Stimulated activated CD4-positive, alpha-beta T cell treated with anti-CD3 and anti-CD28 coated beads, Interleukin-12 subunit alpha, Interleukin-12 subunit beta, amount 100 ng/mL, for 24 hours (primary cell): ENCODE data around the gene MFN2.
"Not testable (repeated sequence)": the region's sequence is repeated elsewhere in the genome, so short reads cannot be mapped to it uniquely, and the experiment has no call there.

Experiments used
- DNase-seq, 2 experiments: peaks; one replicate each; pipeline ENCODE4 v3.0.0-alpha.2; 2020; ENCODE audit warnings: low read depth in 2 of 2

The MFN2 gene

DNA sequence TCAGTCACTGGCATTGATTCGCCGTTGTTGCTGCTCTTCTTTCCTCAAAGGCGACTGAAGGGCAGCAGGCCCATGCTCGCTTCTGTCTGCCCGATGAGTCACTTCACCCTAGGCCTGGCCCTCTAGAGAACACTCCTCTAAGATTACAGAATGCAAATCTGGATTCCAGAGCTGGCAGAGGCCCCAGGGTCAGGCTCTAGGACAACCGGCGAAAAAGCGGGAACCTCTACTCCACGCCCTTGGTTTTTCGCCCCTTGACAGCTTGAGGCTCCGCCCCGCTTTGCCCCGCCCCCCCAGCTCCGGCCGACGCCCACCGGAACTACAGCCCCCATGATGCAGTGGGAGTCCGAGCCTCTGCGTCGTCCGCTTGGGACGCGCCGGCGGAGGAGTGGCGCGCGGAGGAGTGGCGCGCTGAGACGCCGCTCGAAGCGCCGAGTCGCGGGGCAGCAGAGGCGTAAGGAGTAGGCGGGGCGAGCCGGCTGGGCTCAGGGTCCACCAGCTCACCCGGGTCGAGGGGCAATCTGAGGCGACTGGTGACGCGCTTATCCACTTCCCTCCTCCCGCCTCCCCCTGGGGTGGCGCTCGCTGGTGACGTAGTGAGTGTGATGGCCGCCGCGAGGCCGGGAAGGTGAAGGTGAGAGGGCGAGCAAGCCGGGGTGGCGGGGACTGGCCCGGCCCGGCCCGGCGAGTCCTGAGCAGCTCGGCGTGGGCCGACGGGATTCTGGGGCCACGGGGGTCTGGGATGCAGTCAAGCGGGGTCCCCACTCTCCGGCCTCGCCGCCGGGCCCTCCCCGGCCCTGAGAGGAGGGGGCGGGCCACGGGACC, at the start of gene MFN2:
Gene MFN2 (plus strand): TSS at position 594 of the 825 bp plus-strand sequence. CDS start 8,725 bp downstream, outside the sequence.
- DNase-seq: peak; percentile 87 to 91

DNA sequence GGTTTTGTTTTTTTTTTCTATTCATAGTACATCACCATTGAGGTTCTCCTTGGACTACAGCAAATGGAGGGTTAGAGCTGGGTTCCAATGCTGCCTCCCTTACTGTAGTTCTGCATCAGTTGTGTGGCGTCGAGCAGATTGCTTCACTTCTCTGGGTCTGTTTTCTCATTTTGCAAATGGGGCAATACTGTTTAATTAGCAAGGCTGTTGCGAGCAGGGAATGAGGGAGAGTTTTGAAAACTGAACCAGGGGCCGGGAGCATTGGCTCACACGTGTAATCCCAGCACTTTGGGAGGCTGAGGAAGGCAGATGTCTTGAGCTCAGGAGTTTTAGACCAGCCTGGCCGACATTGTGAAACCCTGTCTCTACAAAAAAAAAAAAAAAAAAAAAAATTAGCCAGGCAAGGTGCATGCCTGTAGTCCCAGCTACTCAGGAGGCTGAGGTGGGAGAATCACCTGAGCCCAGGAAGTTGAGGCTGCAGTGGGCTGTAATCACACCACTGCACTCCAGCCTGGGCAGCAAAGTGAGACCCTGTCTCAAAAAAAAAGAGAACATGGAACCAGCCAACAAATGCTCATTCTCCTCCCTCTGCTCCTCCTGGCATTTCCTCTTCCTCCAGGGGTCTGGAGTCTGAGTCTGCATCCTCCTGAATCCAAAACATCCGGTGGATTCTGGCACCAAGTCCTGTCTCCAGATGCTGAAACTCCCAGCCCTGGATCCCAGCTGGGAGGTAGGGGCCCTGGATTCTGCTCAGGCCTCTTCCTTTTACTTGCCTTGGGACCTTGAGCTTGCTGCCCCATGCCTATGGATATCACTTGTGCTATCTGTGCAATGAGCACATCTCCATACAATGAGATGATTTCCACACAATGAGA, 49.4 kb upstream of the MFN2 start:
- no peak for DNase-seq

GRCh38 chr1:11931845-11932244, 48.4 kb upstream of the MFN2 start:
- DNase-seq: no peak

- DNase-seq: peak; percentile 77 to 87
These were observed 45.8 kb upstream of the MFN2 start, which contains the start of gene PLOD1 for GRCh38 chr1:11934302-11935056. Gene PLOD1 (plus strand): TSS chr1:11934717. CDS start chr1:11934780, 63 bp downstream.

DNA sequence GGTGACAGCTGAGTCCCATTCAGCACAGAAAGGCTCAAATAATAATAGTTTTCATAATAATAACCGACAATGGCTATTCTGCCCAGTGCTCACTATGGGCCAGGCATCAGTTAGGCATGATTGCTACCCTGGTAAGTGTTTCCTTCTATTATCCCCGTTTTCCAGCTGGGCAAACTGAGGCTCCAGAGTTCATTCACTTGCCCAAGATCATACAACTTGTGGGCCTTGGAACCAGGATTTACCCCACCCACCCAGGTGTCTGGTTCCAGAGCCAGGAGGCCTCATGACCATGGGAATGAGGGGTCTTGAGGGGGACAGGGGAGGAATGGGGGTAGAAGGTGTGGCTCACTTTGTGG, 45.2 kb upstream of the MFN2 start:
- no peak for DNase-seq

GRCh38 chr1:11935733-11936132, 44.5 kb upstream of the MFN2 start:
- not testable (repeated sequence) for DNase-seq

DNA sequence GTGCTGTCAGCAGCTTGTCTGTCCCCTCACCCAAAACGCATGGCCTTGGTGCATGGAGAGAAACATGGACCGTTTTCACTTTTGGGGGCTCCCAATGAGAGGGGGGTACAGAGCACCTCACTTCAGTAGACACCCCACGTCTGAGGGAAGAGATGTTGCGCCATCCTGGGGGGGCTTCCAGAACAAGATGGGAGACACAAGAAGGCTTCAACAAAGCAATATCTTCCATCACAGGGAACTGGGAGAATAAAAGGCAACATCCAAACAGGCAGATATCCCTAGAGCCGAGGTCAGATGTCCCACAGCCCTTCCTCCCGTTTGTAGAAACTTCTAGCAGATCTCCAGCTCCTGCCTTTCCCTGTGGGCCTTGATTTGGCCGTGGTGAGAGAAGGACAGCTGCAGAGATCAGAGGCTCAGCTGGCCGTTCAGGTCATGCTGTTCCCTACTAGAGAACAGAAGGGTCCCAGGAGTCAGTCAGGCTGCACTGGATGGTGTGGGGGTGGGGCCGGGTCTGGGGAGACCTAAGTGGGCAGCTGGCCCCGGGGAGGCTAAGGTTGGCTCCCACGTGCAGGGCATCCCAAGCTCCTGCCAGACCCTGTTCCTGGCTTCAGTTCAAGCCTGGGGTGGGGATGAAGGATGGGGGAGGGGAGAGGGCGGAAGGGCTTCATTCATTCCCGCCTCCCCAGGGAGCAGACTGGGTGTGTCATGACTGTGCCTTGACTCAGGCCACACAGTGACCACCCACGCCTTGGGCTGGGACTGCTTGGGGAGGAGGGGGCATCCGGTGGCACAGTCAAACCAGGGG, 41.3 kb upstream of the MFN2 start:
- DNase-seq: no peak

DNA sequence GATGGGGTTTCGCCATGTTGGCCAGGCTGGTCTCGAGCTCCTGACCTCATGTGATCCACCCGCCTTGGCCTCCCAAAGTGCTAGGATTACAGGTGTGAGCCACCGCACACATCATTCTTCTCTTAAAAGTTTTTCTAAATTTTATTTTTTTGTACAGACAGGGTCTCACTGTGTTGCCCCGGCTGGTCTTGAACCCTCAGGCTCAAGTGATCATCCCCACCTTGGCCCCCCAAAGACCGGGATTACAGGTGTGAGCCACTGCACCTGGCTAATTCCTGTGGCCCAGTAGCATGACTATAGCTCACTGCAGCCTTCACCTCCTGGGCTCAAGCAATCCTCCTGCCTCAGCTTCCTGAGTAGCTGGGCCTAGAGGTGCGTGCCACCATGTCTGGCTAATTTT, 40.5 kb upstream of the MFN2 start:
- DNase-seq: not testable (repeated sequence)

GRCh38 chr1:11940260-11940921, 39.9 kb upstream of the MFN2 start:
- no peak for DNase-seq

- DNase-seq: no peak
These were observed 38.0 kb upstream of the MFN2 start for GRCh38 chr1:11942280-11942679.

DNA sequence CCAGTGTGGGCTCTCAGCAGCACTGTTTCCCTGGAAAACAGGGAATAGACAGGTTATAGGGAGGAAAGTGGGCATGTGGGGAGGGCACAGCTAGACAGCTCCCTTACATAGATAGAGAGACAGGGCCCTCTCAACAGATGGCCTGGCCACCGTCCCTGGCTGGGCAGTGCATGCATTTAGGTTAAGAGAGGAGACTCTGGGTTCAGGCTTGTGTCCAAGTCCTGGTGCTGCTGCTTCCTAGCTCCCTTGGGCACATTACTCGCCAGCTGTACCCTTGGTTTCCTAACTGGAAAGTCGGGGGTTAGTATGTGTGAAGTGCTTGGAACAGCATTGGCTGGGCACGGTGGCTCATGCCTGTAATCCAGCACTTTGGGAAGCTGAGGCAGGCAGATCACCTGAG, 36.6 kb upstream of the MFN2 start:
- DNase-seq: no peak

- no peak for DNase-seq
These were observed 35.8 kb upstream of the MFN2 start for GRCh38 chr1:11944358-11944931.

GRCh38 chr1:11946647-11947046, 33.6 kb upstream of the MFN2 start:
- no peak for DNase-seq

- DNase-seq: peak in 1 of 2 experiments; percentile 8
These were observed 31.3 kb upstream of the MFN2 start for GRCh38 chr1:11948822-11949458.

- DNase-seq: no peak
These were observed 28.3 kb upstream of the MFN2 start for GRCh38 chr1:11951901-11952300.

DNA sequence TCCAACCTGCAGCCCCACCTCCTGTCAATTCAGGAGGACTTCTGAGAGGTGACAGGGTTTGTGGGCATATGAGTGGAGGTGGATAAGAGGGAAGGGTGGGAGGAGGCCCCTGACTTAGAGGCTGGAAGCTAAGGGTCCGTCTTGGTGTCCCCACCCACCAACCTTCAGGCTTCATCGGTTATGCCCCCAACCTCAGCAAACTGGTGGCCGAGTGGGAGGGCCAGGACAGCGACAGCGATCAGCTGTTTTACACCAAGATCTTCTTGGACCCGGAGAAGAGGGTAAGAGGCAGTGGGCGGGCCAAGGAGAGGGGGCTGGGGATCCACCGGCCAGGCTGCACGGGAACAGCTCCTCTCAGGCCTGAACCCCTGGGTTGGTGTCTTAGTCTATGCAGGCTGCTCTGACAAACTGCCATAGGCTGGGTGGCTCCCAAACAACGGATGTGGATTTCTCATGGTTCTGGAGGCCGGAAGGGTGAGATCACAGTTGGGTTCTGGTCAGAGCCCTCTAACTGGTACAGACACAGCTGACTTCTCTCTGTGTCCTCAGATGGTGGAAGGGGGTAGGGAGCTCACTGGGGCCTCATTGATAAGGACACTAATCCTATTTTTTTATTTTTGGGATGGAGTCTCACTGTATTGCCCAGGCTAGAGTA, 27.7 kb upstream of the MFN2 start:
- DNase-seq: no peak

DNA sequence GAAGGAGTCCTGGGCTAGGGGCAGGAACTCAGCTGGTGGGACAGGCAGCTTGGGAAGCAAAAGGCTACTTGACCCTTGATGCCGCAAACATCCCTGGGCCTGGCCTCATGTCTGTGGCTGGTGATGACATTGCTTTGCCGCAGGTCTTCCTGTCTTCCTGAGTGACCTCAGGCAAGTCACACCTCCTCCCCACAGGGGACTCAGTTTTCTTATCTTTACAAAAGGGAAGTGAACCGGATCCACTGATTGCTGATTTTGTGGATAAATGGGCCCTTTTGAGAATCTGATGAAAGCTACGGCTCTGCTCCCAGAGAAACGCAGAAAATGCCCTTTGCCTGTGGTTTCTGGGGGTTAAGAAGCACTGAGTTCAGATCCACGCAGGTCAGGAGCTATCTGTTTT, 25.0 kb upstream of the MFN2 start:
- DNase-seq: no peak

- DNase-seq: no peak
These were observed 22.8 kb upstream of the MFN2 start for GRCh38 chr1:11957398-11957797.

- no peak for DNase-seq
These were observed 22.3 kb upstream of the MFN2 start for GRCh38 chr1:11957897-11958296.
